Body of pancreas (tissue), 4 donors: ENCODE measurements around the gene NLGN1.

ENCODE experiments used
- POLR2A ChIP-seq, 3 donors: fragments of 450-650 bp; IDR thresholded peaks; one replicate each; pipeline ENCODE4 v1.6.1; 2016; ENCODE audit warnings: antibody characterized with exemption in 3 of 3, mild to moderate bottlenecking in 2 of 3
- TF ChIP-seq, protein P1 (sequence below), 7 experiments: fragments of 450-650 bp in 4 of 7; fragments of 200-600 bp in 3 of 7; sonication (generic) in 3 of 7; IDR thresholded peaks; one replicate each; pipeline ENCODE4 v1.5.1; 2016 to 2019; ENCODE audit warnings: antibody characterized with exemption in 7 of 7

DNA sequence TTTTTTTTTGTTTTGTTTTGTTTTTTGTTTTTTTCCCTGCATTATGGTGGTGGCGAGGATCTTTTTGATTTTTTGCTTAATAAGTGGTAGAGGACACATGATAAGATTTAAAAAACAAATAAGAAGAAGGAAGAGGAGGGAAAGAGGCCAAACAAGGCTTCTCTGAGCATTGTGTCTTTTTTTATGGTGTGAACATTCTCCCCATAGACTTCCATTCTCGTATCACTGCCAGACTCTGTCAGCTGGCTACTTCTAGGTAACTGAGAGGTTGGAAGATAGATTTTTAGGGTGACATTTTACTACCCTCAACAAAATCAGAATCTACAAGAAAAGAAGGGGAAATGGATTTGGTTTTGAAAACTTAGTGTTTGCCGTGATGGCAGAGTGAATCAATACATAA, 3.8 kb downstream of the NLGN1 start:
- TF ChIP-seq, protein P1, sequence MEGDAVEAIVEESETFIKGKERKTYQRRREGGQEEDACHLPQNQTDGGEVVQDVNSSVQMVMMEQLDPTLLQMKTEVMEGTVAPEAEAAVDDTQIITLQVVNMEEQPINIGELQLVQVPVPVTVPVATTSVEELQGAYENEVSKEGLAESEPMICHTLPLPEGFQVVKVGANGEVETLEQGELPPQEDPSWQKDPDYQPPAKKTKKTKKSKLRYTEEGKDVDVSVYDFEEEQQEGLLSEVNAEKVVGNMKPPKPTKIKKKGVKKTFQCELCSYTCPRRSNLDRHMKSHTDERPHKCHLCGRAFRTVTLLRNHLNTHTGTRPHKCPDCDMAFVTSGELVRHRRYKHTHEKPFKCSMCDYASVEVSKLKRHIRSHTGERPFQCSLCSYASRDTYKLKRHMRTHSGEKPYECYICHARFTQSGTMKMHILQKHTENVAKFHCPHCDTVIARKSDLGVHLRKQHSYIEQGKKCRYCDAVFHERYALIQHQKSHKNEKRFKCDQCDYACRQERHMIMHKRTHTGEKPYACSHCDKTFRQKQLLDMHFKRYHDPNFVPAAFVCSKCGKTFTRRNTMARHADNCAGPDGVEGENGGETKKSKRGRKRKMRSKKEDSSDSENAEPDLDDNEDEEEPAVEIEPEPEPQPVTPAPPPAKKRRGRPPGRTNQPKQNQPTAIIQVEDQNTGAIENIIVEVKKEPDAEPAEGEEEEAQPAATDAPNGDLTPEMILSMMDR (IDR thresholded peaks at IDR 0.05): no peak
- TF ChIP-seq POLR2A (IDR thresholded peaks at IDR 0.05): no peak
